ENCODE results near the gene C1QB.

Gene C1QB

GRCh38 chr1:22636353-22636752, 16.7 kb upstream of the C1QB start, which contains the start of gene C1QA:
C1QA (plus strand) TSS chr1:22636628; CDS start chr1:22637617, 989 bp downstream.
- DNase-seq, result no peak

- no peak for DNase-seq
Measured at GRCh38 chr1:22636927-22637326, 16.1 kb upstream of the C1QB start.

- no peak for DNase-seq
Measured at GRCh38 chr1:22637907-22638445, 15.1 kb upstream of the C1QB start.

- no peak for DNase-seq
Measured at GRCh38 chr1:22638476-22639234, 14.4 kb upstream of the C1QB start.

- no peak for DNase-seq
Measured at GRCh38 chr1:22639286-22639685, 13.8 kb upstream of the C1QB start.

GRCh38 chr1:22641247-22641646, 11.8 kb upstream of the C1QB start:
- DNase-seq, result no peak

- peak; percentile 82 for DNase-seq
Measured at GRCh38 chr1:22641906-22642636, 11.0 kb upstream of the C1QB start.

GRCh38 chr1:22643381-22643780, 9.7 kb upstream of the C1QB start, which contains the start of gene C1QC:
C1QC (plus strand) TSS chr1:22643633; CDS start chr1:22644024, 391 bp downstream.
- DNase-seq, result no peak

- no peak for DNase-seq
Measured at GRCh38 chr1:22643928-22644327, 9.1 kb upstream of the C1QB start.

GRCh38 chr1:22645931-22646330, 7.1 kb upstream of the C1QB start:
- DNase-seq, result no peak

GRCh38 chr1:22646384-22646783, 6.7 kb upstream of the C1QB start:
- DNase-seq, result no peak

- no peak for DNase-seq
Measured at GRCh38 chr1:22650089-22650693, 2.8 kb upstream of the C1QB start.

- no peak for DNase-seq
Measured at GRCh38 chr1:22651941-22652856, 837 bp upstream of the C1QB start.

- DNase-seq, result no peak
Measured at GRCh38 chr1:22654692-22655091, 1.7 kb downstream of the C1QB start.

GRCh38 chr1:22658385-22659163, 5.5 kb downstream of the C1QB start:
- no peak for DNase-seq

GRCh38 chr1:22660716-22661241, 7.7 kb downstream of the C1QB start:
- DNase-seq, result peak; percentile 21

- no peak for DNase-seq
Measured at GRCh38 chr1:22661880-22662279, 8.8 kb downstream of the C1QB start.

- DNase-seq, result no peak
Measured at GRCh38 chr1:22662318-22662717, 9.3 kb downstream of the C1QB start.

- peak; percentile 6 for DNase-seq
Measured at GRCh38 chr1:22662986-22663408, 10.0 kb downstream of the C1QB start.

GRCh38 chr1:22665752-22666151, 12.7 kb downstream of the C1QB start:
- peak; percentile 58 for DNase-seq

GRCh38 chr1:22666412-22666811, 13.4 kb downstream of the C1QB start:
- peak; percentile 11 for DNase-seq
